Measurements from ENCODE around the gene C13orf46. TPM values are rescaled to one million over a fixed set of nuclear protein-coding genes. Genes with fewer than 3 reads are reported as not detected.

The C13orf46 gene
- polyA plus RNA-seq, 2 of the 4 experiments (the other 2 are of a cell fraction): 0.05 to 0.13 TPM

DNA sequence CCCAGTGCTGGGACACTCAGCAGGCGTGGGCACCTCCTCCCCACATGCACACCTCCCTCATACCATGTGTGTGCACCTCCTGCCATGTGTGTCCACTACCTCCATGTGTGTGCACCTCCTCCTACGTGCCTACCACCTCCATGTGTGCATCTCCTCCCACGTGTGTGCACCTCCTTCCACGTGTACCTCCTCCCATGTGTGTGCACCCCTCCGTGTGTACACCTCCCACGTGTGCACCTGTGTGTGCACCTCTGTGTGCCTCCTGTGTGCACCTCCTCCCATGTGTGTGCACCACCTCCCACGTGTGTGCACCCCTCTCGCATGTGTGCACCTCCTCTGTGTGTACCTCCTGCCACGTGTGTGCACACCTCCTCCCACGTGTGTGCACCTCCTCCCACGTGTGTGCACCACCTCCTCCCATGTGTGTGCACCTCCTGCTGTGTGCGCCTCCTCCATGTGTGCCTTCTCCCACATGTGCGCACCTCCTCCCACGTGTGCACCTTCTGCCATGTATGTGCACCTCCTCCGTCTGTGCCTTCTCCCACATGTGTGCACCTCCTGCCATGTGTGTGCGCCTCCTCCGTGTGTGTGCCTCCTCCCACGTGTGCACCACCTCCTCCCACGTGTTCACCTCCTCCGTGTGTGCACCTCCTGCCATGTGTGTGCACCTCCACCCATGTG, 6.1 kb upstream of the C13orf46 start:
- Histone ChIP-seq H3K4me2 (no peak overlapping the region), H3K4me3 (no peak overlapping the region), H3K4me1 (peaks cover 24% of the 10 kb centered on the region), H3K9me3 (no peaks in the 10 kb centered on the region), H3K27ac (no peak overlapping the region)
- no peak for ATAC-seq
- POLR2A ChIA-PET: no interaction called here
- no peak for DNase-seq (ENCODE audit: low read depth in 1 of 2, low spot score in 1 of 2)
- CTCF ChIA-PET: no interaction called here
- no peak for FAIRE-seq
- TF ChIP-seq ESRRA (IDR thresholded peaks at IDR 0.05; ENCODE audit: borderline replicate concordance, low read length) (no peak), FOSL2 (IDR thresholded peaks at IDR 0.05) (no peak), FOSL2 (CRISPR knock-in tag; IDR thresholded peaks at IDR 0.05) (no peak), CBX2 (IDR thresholded peaks at IDR 0.05; ENCODE audit: borderline replicate concordance, low read depth) (no peak), ZFP36 (IDR thresholded peaks at IDR 0.05; ENCODE audit: borderline replicate concordance, partially characterized antibody) (no peak), JUNB (IDR thresholded peaks at IDR 0.05) (no peak), HDAC2 (IDR thresholded peaks at IDR 0.05) (no peak), CEBPB (IDR thresholded peaks at IDR 0.05) (no peak), FOSB (CRISPR knock-in tag; IDR thresholded peaks at IDR 0.05) (no peak), CBX8 (IDR thresholded peaks at IDR 0.05) (no peak), RCOR1 (IDR thresholded peaks at IDR 0.05; ENCODE audit: low read depth, low read length) (no peak), CHD4 (IDR thresholded peaks at IDR 0.05; ENCODE audit: borderline replicate concordance) (no peak), BHLHE40 (IDR thresholded peaks at IDR 0.05; ENCODE audit: low read depth, low read length) (no peak), POLR2AphosphoS2 (conservative IDR thresholded peaks at IDR 0.05; ENCODE audit: low read length) (no peak)
- TF ChIP-seq, protein P1, sequence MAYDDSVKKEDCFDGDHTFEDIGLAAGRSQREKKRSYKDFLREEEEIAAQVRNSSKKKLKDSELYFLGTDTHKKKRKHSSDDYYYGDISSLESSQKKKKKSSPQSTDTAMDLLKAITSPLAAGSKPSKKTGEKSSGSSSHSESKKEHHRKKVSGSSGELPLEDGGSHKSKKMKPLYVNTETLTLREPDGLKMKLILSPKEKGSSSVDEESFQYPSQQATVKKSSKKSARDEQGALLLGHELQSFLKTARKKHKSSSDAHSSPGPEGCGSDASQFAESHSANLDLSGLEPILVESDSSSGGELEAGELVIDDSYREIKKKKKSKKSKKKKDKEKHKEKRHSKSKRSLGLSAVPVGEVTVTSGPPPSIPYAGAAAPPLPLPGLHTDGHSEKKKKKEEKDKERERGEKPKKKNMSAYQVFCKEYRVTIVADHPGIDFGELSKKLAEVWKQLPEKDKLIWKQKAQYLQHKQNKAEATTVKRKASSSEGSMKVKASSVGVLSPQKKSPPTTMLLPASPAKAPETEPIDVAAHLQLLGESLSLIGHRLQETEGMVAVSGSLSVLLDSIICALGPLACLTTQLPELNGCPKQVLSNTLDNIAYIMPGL (CRISPR knock-in tag; IDR thresholded peaks at IDR 0.05; ENCODE audit: borderline replicate concordance): no peak
- TF ChIP-seq, protein P2, sequence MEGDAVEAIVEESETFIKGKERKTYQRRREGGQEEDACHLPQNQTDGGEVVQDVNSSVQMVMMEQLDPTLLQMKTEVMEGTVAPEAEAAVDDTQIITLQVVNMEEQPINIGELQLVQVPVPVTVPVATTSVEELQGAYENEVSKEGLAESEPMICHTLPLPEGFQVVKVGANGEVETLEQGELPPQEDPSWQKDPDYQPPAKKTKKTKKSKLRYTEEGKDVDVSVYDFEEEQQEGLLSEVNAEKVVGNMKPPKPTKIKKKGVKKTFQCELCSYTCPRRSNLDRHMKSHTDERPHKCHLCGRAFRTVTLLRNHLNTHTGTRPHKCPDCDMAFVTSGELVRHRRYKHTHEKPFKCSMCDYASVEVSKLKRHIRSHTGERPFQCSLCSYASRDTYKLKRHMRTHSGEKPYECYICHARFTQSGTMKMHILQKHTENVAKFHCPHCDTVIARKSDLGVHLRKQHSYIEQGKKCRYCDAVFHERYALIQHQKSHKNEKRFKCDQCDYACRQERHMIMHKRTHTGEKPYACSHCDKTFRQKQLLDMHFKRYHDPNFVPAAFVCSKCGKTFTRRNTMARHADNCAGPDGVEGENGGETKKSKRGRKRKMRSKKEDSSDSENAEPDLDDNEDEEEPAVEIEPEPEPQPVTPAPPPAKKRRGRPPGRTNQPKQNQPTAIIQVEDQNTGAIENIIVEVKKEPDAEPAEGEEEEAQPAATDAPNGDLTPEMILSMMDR (IDR thresholded peaks at IDR 0.05): no peak
- TF ChIP-seq, protein P3, sequence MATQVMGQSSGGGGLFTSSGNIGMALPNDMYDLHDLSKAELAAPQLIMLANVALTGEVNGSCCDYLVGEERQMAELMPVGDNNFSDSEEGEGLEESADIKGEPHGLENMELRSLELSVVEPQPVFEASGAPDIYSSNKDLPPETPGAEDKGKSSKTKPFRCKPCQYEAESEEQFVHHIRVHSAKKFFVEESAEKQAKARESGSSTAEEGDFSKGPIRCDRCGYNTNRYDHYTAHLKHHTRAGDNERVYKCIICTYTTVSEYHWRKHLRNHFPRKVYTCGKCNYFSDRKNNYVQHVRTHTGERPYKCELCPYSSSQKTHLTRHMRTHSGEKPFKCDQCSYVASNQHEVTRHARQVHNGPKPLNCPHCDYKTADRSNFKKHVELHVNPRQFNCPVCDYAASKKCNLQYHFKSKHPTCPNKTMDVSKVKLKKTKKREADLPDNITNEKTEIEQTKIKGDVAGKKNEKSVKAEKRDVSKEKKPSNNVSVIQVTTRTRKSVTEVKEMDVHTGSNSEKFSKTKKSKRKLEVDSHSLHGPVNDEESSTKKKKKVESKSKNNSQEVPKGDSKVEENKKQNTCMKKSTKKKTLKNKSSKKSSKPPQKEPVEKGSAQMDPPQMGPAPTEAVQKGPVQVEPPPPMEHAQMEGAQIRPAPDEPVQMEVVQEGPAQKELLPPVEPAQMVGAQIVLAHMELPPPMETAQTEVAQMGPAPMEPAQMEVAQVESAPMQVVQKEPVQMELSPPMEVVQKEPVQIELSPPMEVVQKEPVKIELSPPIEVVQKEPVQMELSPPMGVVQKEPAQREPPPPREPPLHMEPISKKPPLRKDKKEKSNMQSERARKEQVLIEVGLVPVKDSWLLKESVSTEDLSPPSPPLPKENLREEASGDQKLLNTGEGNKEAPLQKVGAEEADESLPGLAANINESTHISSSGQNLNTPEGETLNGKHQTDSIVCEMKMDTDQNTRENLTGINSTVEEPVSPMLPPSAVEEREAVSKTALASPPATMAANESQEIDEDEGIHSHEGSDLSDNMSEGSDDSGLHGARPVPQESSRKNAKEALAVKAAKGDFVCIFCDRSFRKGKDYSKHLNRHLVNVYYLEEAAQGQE (IDR thresholded peaks at IDR 0.05): no peak
- 92% methylated on average over 20 of the region's 20 CpGs for WGBS (ENCODE audit: missing lambda C conversion rate)

DNA sequence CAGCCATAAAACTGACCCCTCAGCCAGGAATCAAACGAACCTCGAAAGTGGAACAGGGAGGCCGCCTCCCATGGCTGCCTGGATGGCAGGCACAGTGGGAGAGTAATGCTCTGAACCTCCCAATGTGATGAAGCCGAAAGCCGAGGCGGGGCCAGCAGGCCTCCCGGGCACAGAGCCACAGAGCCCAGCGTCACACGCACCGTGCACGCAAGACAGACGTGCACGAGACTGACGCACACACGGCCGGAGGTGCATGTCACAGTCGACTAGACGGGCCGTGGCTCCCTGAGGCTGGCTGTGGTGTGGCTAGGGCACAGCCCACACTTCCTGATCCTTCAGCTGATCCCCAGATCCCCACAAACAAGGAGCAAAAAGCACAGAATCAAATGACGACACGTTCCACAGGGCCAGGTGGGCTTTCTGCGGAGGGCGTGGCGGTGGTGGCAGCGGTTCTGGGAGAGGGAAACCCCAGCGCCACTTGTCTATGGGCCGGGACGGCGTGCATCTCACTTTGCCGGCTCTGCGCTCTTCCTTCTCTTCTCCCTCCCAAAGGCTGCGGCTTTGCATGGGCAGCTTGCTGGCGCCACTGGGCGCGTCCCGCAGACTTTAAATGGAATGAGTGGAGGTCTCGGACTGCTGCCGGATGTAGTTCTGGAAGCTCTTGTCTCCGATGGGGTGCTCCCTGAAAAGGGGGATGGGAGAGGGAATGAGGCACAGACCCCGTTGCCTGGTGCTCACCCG, 5.0 kb upstream of the C13orf46 start:
- H3K4me1 ChIP-seq: peaks cover 24% of the 10 kb centered on the region
- POLR2A ChIA-PET: no interaction called here
- TF ChIP-seq TFCP2L1 (CRISPR knock-in tag; IDR thresholded peaks at IDR 0.05) (no peak), GATA3 (IDR thresholded peaks at IDR 0.05; ENCODE audit: borderline replicate concordance) (no peak), FOXS1 (CRISPR knock-in tag; IDR thresholded peaks at IDR 0.05) (no peak), CHD4 (IDR thresholded peaks at IDR 0.05; ENCODE audit: borderline replicate concordance) (no peak), ZC3H11A (IDR thresholded peaks at IDR 0.05) (no peak), E2F6 (IDR thresholded peaks at IDR 0.05; ENCODE audit: borderline replicate concordance, low read depth) (no peak), KDM1A (IDR thresholded peaks at IDR 0.05; ENCODE audit: low read depth) (no peak), RCOR1 (IDR thresholded peaks at IDR 0.05; ENCODE audit: low read depth, low read length) (no peak), RNF2 (IDR thresholded peaks at IDR 0.05; ENCODE audit: borderline replicate concordance, low read depth) (no peak)
- TF ChIP-seq, protein P3 (IDR thresholded peaks at IDR 0.05): no peak

More for the DNA sequence above, 5.0 kb upstream of the C13orf46 start:
- Histone ChIP-seq H3K9me3 (no peaks in the 10 kb centered on the region), H3K4me3 (no peak overlapping the region), H3K27ac (no peak overlapping the region), H3K4me2 (no peak overlapping the region)
- CTCF ChIA-PET: interaction anchor here (0.7 kb wide), 1 partner anchor 42 kb away, joined by 3 read pairs; no protein-coding TSS in a partner anchor
- no peak for FAIRE-seq
- WGBS (ENCODE audit: missing lambda C conversion rate): 93% methylated on average over 39 of the region's 41 CpGs
- no peak for ATAC-seq
- DNase-seq (ENCODE audit: low read depth in 1 of 2, low spot score in 1 of 2): no peak
